ENCODE measurements around the gene FAM81A.
"Not testable (repeated sequence)": the region's sequence is repeated elsewhere in the genome, so short reads cannot be mapped to it uniquely, and the experiment has no call there.

The FAM81A gene

GRCh38 chr15:59428898-59429297, 9.1 kb upstream of the FAM81A start:
- DNase-seq (ENCODE audit: low spot score): not testable (repeated sequence)

GRCh38 chr15:59432389-59432788, 5.6 kb upstream of the FAM81A start:
- DNase-seq (ENCODE audit: low spot score): no peak

GRCh38 chr15:59434481-59434880, 3.5 kb upstream of the FAM81A start:
- DNase-seq (ENCODE audit: low spot score): no peak

- peak; percentile 41 for DNase-seq (ENCODE audit: low spot score)
Measured at GRCh38 chr15:59436774-59437141, 1.2 kb upstream of the FAM81A start.

- no peak for DNase-seq (ENCODE audit: low spot score)
Measured at GRCh38 chr15:59437142-59437816, 707 bp upstream of the FAM81A start.

GRCh38 chr15:59438625-59439290, 772 bp downstream of the FAM81A start:
- DNase-seq (ENCODE audit: low spot score): no peak

- DNase-seq (ENCODE audit: low spot score): no peak
Measured at GRCh38 chr15:59439576-59439975, 1.6 kb downstream of the FAM81A start.

GRCh38 chr15:59443341-59444072, 5.5 kb downstream of the FAM81A start:
- DNase-seq (ENCODE audit: low spot score): no peak

GRCh38 chr15:59444081-59444835, 6.3 kb downstream of the FAM81A start:
- DNase-seq (ENCODE audit: low spot score): no peak

- no peak for DNase-seq (ENCODE audit: low spot score)
Measured at GRCh38 chr15:59444980-59445545, 7.1 kb downstream of the FAM81A start.

- no peak for DNase-seq (ENCODE audit: low spot score)
Measured at GRCh38 chr15:59446232-59446957, 8.4 kb downstream of the FAM81A start.

- no peak for DNase-seq (ENCODE audit: low spot score)
Measured at GRCh38 chr15:59447367-59447766, 9.4 kb downstream of the FAM81A start.

- DNase-seq (ENCODE audit: low spot score): no peak
Measured at GRCh38 chr15:59448871-59449270, 10.9 kb downstream of the FAM81A start.

- no peak for DNase-seq (ENCODE audit: low spot score)
Measured at GRCh38 chr15:59453474-59454215, 15.7 kb downstream of the FAM81A start.

GRCh38 chr15:59456114-59456513, 18.1 kb downstream of the FAM81A start:
- no peak for DNase-seq (ENCODE audit: low spot score)

- DNase-seq (ENCODE audit: low spot score): no peak
Measured at GRCh38 chr15:59457103-59457502, 19.1 kb downstream of the FAM81A start.

GRCh38 chr15:59461521-59461920, 23.5 kb downstream of the FAM81A start:
- DNase-seq (ENCODE audit: low spot score): no peak

- no peak for DNase-seq (ENCODE audit: low spot score)
Measured at GRCh38 chr15:59473226-59473625, 35.2 kb downstream of the FAM81A start.

- not testable (repeated sequence) for DNase-seq (ENCODE audit: low spot score)
Measured at GRCh38 chr15:59475161-59475560, 37.2 kb downstream of the FAM81A start.

GRCh38 chr15:59484399-59484798, 46.4 kb downstream of the FAM81A start:
- DNase-seq (ENCODE audit: low spot score): no peak

- DNase-seq (ENCODE audit: low spot score): no peak
Measured at GRCh38 chr15:59485036-59485435, 47.0 kb downstream of the FAM81A start.

All from pons (tissue), 1 donor.